Spleen (tissue), 11 donors: ENCODE results near the gene MBD5. TPM values are rescaled to one million over a fixed set of nuclear protein-coding genes. Genes with fewer than 3 reads are reported as not detected.

Experiments used
- DNase-seq: peaks from one replicate; pipeline ENCODE4 v3.0.0-alpha.2; 2020
- H3K27ac ChIP-seq, 8 donors: fragments of 200-600 bp; sonication (generic) in 7 of 8; 1 replicate in 4 of 8; 2 replicates in 4 of 8; pipeline versions ENCODE4 v1.5.0 to v1.8.0; 2016 to 2021; ENCODE audit warnings: inconsistent platforms in 4 of 8, mild to moderate bottlenecking in 4 of 8, moderate library complexity in 1 of 8
- H3K27me3 ChIP-seq, 7 donors: fragments of 200-600 bp; sonication (generic) in 6 of 7; replicated peaks in 1 of 7; 1 replicate in 4 of 7; 2 replicates in 3 of 7; pipeline versions ENCODE4 v1.5.0 to v1.8.0; 2016 to 2021; ENCODE audit warnings: inconsistent platforms in 3 of 7, mild to moderate bottlenecking in 1 of 7
- H3K36me3 ChIP-seq, 6 donors: fragments of 200-600 bp; sonication (generic) in 5 of 6; 1 replicate in 4 of 6; 2 replicates in 2 of 6; pipeline versions ENCODE4 v1.5.0 to v1.8.0; 2016 to 2021; ENCODE audit warnings: inconsistent platforms in 2 of 6
- H3K4me1 ChIP-seq, 6 donors: fragments of 200-600 bp; sonication (generic) in 5 of 6; 1 replicate in 3 of 6; 2 replicates in 3 of 6; pipeline versions ENCODE4 v1.5.0 to v1.8.0; 2016 to 2021; ENCODE audit warnings: inconsistent platforms in 3 of 6
- H3K4me3 ChIP-seq, 8 donors: fragments of 200-600 bp; sonication (generic) in 7 of 8; 1 replicate in 4 of 8; 2 replicates in 4 of 8; pipeline versions ENCODE4 v1.5.0 to v1.8.0; 2016 to 2021; ENCODE audit warnings: inconsistent platforms in 4 of 8, mild to moderate bottlenecking in 4 of 8, moderate library complexity in 2 of 8
- H3K9me3 ChIP-seq, 8 donors: fragments of 200-600 bp; sonication (generic) in 7 of 8; 1 replicate in 4 of 8; 2 replicates in 4 of 8; pipeline versions ENCODE4 v1.5.0 to v1.8.0; 2016 to 2021; ENCODE audit warnings: inconsistent platforms in 4 of 8
- POLR2A ChIP-seq, 3 donors: fragments of 450-650 bp; IDR thresholded peaks; one replicate each; pipeline ENCODE4 v1.5.1; 2017; ENCODE audit warnings: antibody characterized with exemption in 3 of 3, mild to moderate bottlenecking in 1 of 3
- POLR2AphosphoS5 ChIP-seq, 3 donors: sonication (generic); formaldehyde crosslinking; IDR thresholded peaks; one replicate each; pipeline ENCODE4 v1.5.1; 2017; ENCODE audit warnings: antibody characterized with exemption in 3 of 3
- WGBS, 5 donors: extraction: QIAGEN DNeasy Blood & Tissue Kit in 3 of 5; methylation state at CpG; one replicate each; pipeline versions ENCODE4 v1.1.5 to v1.1.7; 2013 to 2018; 5-methylcytosine and 5-hydroxymethylcytosine counted together
- intact Hi-C: fragments of 100-400 bp; cut with DNase I; formaldehyde crosslinking; loops from one replicate; pipeline ENCODE4 v1.15.0; 2023; ENCODE audit warnings: low total_unique reads
- polyA plus RNA-seq, 3 donors: library from polyadenylated mRNA; stranded (reverse); fragments of 200-250 nt; gene quantifications; one replicate each; pipeline ENCODE4 v1.2.1, GENCODE V29; 2013
- total RNA-seq, 7 donors: library from RNA; depleted of rRNA in 3 of 7; stranded (reverse); fragments of >200 nt in 3 of 7; fragmentation: NEBNext Ultra II Directional in 4 of 7; extraction: Animal tissue kit (Norgen Biotek cat#: 25700) in 4 of 7; gene quantifications; one replicate each; pipeline versions ENCODE4 v1.1.0 to v1.2.1, GENCODE V29; 2016 to 2021
- TF ChIP-seq, protein P1 (sequence below), 11 experiments: fragments of 200-600 bp in 7 of 11; fragments of 450-650 bp in 4 of 11; sonication (generic) in 4 of 11; IDR thresholded peaks in 8 of 11; conservative IDR thresholded peaks in 3 of 11; 1 replicate in 7 of 11; 2 replicates in 4 of 11; pipeline versions ENCODE4 v1.4.0 to v1.8.0; 2016 to 2021; ENCODE audit warnings: antibody characterized with exemption in 11 of 11, inconsistent platforms in 4 of 11, mild to moderate bottlenecking in 1 of 11
- donor health status: healthy with polysubstance abuse.
- donor health status: DM: no; HTN: no; CAD: no; lungs with moderate emphysema.
- donor health status: DM: no; HTN: no; CAD: no.
- donor health status: Bipolar disorder and iron deficiency.
- donor health status: healthy.
- donor health status: DM: no; HTN: no; CAD: no.
- donor health status: DM: yes; HTN: yes; CAD: no.

Gene MBD5
- total and polyA plus RNA-seq, 10 donors = 5.7 to 84.5 (median 60.0) TPM

DNA sequence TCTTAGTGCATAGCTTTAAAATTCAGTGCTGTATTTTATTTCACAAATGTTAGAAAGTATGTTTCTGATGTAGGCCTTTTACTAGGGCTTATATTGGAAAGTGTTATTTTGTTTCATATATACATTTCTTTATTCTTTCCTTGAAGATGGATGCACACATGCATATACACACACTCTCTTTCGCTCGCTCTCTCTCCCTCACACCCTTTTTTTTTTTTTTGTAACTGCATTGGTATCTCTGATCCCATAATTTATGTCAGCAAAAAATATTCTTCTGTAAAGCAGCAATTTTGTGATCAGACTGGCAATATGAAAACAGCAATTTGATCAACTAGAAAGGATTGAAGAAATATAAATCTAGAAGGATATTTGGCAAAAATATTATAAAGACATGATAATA lies 2.0 kb downstream of the MBD5 start:
- Histone ChIP-seq H3K9me3 (no peaks in the 10 kb centered on the region), H3K27ac (peak overlapping the region in 4 of 8 donors; percentile 92 to 99 (median 98)), H3K4me3 (peak overlapping the region in 2 of 8 donors; percentile 86 to 88), H3K4me1 (peaks cover 32 to 76% (median 50%) of the 10 kb centered on the region in 6 donors), H3K27me3 (no peaks in the 10 kb centered on the region), H3K36me3 (peaks cover 0 to 7% (median 0%) of the 10 kb centered on the region in 6 donors)
- intact Hi-C loops = no loop called here
- TF ChIP-seq POLR2A (IDR thresholded peaks at IDR 0.05) (no peak), POLR2AphosphoS5 (IDR thresholded peaks at IDR 0.05) (no peak)
- TF ChIP-seq, protein P1, sequence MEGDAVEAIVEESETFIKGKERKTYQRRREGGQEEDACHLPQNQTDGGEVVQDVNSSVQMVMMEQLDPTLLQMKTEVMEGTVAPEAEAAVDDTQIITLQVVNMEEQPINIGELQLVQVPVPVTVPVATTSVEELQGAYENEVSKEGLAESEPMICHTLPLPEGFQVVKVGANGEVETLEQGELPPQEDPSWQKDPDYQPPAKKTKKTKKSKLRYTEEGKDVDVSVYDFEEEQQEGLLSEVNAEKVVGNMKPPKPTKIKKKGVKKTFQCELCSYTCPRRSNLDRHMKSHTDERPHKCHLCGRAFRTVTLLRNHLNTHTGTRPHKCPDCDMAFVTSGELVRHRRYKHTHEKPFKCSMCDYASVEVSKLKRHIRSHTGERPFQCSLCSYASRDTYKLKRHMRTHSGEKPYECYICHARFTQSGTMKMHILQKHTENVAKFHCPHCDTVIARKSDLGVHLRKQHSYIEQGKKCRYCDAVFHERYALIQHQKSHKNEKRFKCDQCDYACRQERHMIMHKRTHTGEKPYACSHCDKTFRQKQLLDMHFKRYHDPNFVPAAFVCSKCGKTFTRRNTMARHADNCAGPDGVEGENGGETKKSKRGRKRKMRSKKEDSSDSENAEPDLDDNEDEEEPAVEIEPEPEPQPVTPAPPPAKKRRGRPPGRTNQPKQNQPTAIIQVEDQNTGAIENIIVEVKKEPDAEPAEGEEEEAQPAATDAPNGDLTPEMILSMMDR (IDR thresholded peaks at IDR 0.05 in 8 of 11, conservative IDR thresholded peaks at IDR 0.05 in 3 of 11) = no peak
- 78 to 95% (median 88%) methylated on average over 2 of the region's 2 CpGs for WGBS, 5 donors
- no peak for DNase-seq

DNA sequence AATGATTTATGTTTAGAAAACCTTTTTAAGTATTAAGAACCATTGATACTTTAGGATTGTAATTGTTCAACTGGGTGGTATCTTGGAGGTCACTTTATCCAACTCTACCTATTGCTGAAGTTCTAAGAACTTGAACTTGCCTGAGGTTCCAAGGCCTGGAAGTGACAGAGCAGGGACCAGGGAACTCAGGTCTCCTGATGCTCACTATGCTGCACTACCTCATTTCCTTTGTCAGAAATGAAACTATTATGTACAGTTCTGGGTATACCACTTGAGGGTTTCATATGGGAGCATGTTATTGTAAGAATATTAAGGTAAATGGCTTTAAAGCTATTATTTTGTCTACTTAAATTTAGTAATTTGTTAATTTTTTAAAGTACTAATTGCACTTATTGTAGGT lies 3.0 kb downstream of the MBD5 start:
- Histone ChIP-seq H3K27me3 (no peaks in the 10 kb centered on the region), H3K4me3 (peak overlapping the region in 1 of 8 donors; percentile 0), H3K36me3 (peaks cover 0 to 7% (median 0%) of the 10 kb centered on the region in 6 donors), H3K27ac (peak overlapping the region in 5 of 8 donors; percentile 3 to 32 (median 24)), H3K4me1 (peaks cover 32 to 70% (median 44%) of the 10 kb centered on the region in 6 donors), H3K9me3 (no peaks in the 10 kb centered on the region)
- no peak for DNase-seq
- TF ChIP-seq, protein P1 (IDR thresholded peaks at IDR 0.05 in 8 of 11, conservative IDR thresholded peaks at IDR 0.05 in 3 of 11) = no peak
- no peak for TF ChIP-seq POLR2AphosphoS5 (IDR thresholded peaks at IDR 0.05)
- TF ChIP-seq POLR2A (IDR thresholded peaks at IDR 0.05) = no peak
- intact Hi-C loops = no loop called here

DNA sequence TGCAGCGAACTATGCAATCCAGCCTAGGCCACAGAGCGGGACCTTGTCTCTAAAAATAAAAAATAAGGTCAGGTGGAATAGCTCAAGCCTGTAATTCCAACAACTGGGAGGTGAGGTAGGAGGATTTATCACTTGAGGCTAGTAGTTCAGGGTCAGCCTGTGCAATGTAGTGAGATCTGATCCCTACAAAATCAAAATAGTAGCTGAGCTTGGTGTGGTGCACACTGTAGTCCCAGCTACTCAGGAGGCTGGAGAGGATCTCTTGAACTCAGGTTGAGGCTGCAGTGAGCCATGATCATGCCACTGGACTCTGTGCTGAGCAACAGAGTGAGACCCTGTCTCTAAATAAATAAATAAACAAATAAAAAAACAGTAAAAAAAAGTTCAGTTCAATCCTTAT lies 5.7 kb downstream of the MBD5 start:
- Histone ChIP-seq H3K27ac (no peak overlapping the region), H3K36me3 (peaks cover 0 to 7% (median 0%) of the 10 kb centered on the region in 6 donors), H3K9me3 (no peaks in the 10 kb centered on the region), H3K27me3 (no peaks in the 10 kb centered on the region), H3K4me3 (no peak overlapping the region), H3K4me1 (peaks cover 24 to 58% (median 31%) of the 10 kb centered on the region in 6 donors)
- TF ChIP-seq, protein P1 (IDR thresholded peaks at IDR 0.05 in 8 of 11, conservative IDR thresholded peaks at IDR 0.05 in 3 of 11) = no peak
- no peak for TF ChIP-seq POLR2A (IDR thresholded peaks at IDR 0.05)
- TF ChIP-seq POLR2AphosphoS5 (IDR thresholded peaks at IDR 0.05) = no peak
- WGBS, 5 donors = 94 to 100% (median 96%) methylated on average over 2 of the region's 2 CpGs
- DNase-seq = no peak
- intact Hi-C loops = no loop called here

DNA sequence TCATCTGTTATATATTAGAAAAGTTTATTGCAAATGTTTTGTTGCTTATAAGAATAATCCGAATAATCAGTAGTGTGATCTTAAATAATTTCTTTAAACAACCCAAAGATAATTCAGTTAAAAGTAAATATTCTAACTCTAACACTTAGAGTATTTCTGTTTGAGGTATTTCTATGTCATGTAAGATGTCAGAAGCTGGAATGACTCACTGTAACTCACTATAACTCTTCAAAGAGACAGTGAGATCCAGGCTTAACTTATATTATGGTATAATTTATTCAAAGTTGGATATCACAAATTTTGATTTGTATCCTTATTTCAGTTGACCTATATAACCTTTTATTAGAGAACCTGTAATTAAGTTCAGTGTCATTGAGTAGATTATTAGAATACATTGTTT lies 6.9 kb downstream of the MBD5 start:
- Histone ChIP-seq H3K4me1 (peaks cover 16 to 46% (median 21%) of the 10 kb centered on the region in 6 donors), H3K27me3 (no peaks in the 10 kb centered on the region), H3K4me3 (no peak overlapping the region), H3K27ac (no peak overlapping the region), H3K9me3 (no peaks in the 10 kb centered on the region), H3K36me3 (peaks cover 0 to 7% (median 0%) of the 10 kb centered on the region in 6 donors)
- no peak for TF ChIP-seq POLR2AphosphoS5 (IDR thresholded peaks at IDR 0.05)
- TF ChIP-seq POLR2A (IDR thresholded peaks at IDR 0.05) = no peak
- TF ChIP-seq, protein P1 (IDR thresholded peaks at IDR 0.05 in 8 of 11, conservative IDR thresholded peaks at IDR 0.05 in 3 of 11) = no peak
- intact Hi-C loops = no loop called here
- WGBS, 5 donors = 91 to 100% (median 97%) methylated on average over 1 of the region's 1 CpG
- DNase-seq = no peak
